ENCODE results near the gene CYP4A22.

- TF ChIP-seq CTCF (IDR thresholded peaks at IDR 0.05) (no peak), POLR2A (IDR thresholded peaks at IDR 0.05) (no peak)
Measured at GRCh38 chr1:47160716-47161115, 23.5 kb downstream of the CYP4A22 start.

Data from adrenal gland (tissue), 5 donors.